Astrocyte (in vitro differentiated cells and primary cell): ENCODE results near the gene BACH2.

ENCODE experiments used
- EZH2 ChIP-seq: IDR thresholded peaks from 2 replicates; pipeline ENCODE4 v1.6.1; 2012; ENCODE audit warnings: mild to moderate bottlenecking, low read length, inconsistent platforms; ENCODE audit not compliant: insufficient read depth
- TF ChIP-seq, protein P1 (sequence below): IDR thresholded peaks from 2 replicates; pipeline ENCODE4 v1.5.1; 2011; ENCODE audit warnings: low read depth, mild to moderate bottlenecking, inconsistent platforms, low read length, moderate library complexity; ENCODE audit not compliant: insufficient read depth

DNA sequence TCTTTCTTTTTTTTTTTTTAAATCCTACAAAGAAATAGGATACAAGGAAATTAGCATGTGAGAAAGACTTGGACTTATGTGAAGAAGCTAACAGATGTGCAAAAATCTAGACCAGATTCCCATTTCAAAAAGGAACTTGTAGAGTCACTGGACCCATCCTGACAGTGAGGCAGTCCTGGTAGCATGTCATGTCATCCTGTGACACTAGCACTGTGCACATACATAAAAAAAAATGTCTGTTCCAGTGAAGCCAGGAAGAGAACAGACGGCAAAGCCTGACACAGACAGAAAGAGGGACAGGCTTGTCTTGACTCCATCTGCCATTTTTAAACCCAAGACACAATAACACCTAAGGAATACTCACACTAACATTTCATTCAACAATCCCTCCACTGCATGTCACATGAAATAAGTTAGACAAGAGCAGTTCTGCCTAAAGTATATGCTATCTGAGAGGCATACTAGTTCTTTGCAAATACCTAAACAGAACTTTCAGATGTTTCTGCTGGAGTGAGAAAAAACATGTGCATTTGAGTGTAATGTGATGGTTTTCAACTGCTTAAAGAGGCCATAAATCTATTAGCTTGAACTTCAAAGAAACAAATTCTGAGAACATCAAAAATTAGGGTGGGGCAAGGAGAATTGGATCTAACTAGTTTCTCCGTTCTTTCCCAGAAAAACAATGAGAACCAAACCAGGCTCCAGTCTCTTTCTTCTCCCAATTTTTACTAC is 159.6 kb downstream of the BACH2 start:
- TF ChIP-seq, protein P1, sequence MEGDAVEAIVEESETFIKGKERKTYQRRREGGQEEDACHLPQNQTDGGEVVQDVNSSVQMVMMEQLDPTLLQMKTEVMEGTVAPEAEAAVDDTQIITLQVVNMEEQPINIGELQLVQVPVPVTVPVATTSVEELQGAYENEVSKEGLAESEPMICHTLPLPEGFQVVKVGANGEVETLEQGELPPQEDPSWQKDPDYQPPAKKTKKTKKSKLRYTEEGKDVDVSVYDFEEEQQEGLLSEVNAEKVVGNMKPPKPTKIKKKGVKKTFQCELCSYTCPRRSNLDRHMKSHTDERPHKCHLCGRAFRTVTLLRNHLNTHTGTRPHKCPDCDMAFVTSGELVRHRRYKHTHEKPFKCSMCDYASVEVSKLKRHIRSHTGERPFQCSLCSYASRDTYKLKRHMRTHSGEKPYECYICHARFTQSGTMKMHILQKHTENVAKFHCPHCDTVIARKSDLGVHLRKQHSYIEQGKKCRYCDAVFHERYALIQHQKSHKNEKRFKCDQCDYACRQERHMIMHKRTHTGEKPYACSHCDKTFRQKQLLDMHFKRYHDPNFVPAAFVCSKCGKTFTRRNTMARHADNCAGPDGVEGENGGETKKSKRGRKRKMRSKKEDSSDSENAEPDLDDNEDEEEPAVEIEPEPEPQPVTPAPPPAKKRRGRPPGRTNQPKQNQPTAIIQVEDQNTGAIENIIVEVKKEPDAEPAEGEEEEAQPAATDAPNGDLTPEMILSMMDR: no peak
- TF ChIP-seq EZH2: no peak
